ENCODE measurements around the gene TMEM108. TPM values are rescaled to one million over a fixed set of nuclear protein-coding genes. Genes with fewer than 3 reads are reported as not detected.

TMEM108 gene
- polyA plus RNA-seq, 3 donors: not detected

GRCh38 chr3:133301194-133301593 lies 263.0 kb downstream of the TMEM108 start:
- no CpG with 5 or more reads among the region's 3 CpGs for WGBS (ENCODE audit: insufficient coverage)
- Mint-ChIP-seq H3K4me3 (no peak overlapping the region), H3K36me3 (no peaks in the 10 kb centered on the region), H3K9me3 (peaks cover 0 to 5% (median 0%) of the 10 kb centered on the region in 7 donors), H3K4me1 (no peaks in the 10 kb centered on the region), H3K27ac (peak overlapping the region in 1 of 7 donors; percentile 21), H3K27me3 (ENCODE audit: low read depth in 3 of 3) (peaks cover 0 to 3% (median 0%) of the 10 kb centered on the region in 3 donors)
- DNase-seq: no peak
- no peak overlapping the region for H3K27ac ChIP-seq (ENCODE audit: low read depth in 1 of 2, low read length in 2 of 2)
- no peak overlapping the region for H3K4me2 ChIP-seq (replicated peaks; ENCODE audit: extremely low read depth, low read length, poor library complexity, severe bottlenecking)
- no peaks in the 10 kb centered on the region for H3K79me2 ChIP-seq (ENCODE audit: insufficient read depth, low read length)
- no peak overlapping the region for H3K9ac ChIP-seq (ENCODE audit: insufficient read depth, low read length, poor library complexity, severe bottlenecking)
- H3K9me3 ChIP-seq (replicated peaks in 1 of 2; ENCODE audit: control insufficient read depth in 1 of 2, insufficient read depth in 1 of 2, low read length in 2 of 2): no peaks in the 10 kb centered on the region
- H3K4me1 ChIP-seq (ENCODE audit: control insufficient read depth in 1 of 2, insufficient read depth in 2 of 2, low read length in 2 of 2): no peaks in the 10 kb centered on the region
- no peak for TF ChIP-seq CTCF (IDR thresholded peaks at IDR 0.05)
- no peak overlapping the region for H3K4me3 ChIP-seq (replicated peaks in 1 of 3; ENCODE audit: low read depth in 2 of 3, low read length in 3 of 3)
- H3K36me3 ChIP-seq (replicated peaks in 1 of 2; ENCODE audit: control insufficient read depth in 1 of 2, insufficient read depth in 2 of 2, low read length in 2 of 2): no peaks in the 10 kb centered on the region
- intact Hi-C loops (cut with micrococcal nuclease): no loop called here
- H3K27me3 ChIP-seq (ENCODE audit: control insufficient read depth in 2 of 2, insufficient read depth in 2 of 2, low read length in 2 of 2): no peaks in the 10 kb centered on the region
- no peak overlapping the region for H2AFZ ChIP-seq (ENCODE audit: insufficient read depth, low read depth, low read length, poor library complexity, severe bottlenecking)
- H4K20me1 ChIP-seq (ENCODE audit: insufficient read depth, low read length): no peaks in the 10 kb centered on the region

- peaks cover 0 to 3% (median 0%) of the 10 kb centered on the region in 3 donors for H3K27me3 Mint-ChIP-seq (ENCODE audit: low read depth in 3 of 3)
- no peak overlapping the region for H3K27ac ChIP-seq (ENCODE audit: low read depth in 1 of 2, low read length in 2 of 2)
- no peaks in the 10 kb centered on the region for H3K79me2 ChIP-seq (ENCODE audit: insufficient read depth, low read length)
- H3K4me1 ChIP-seq (ENCODE audit: control insufficient read depth in 1 of 2, insufficient read depth in 2 of 2, low read length in 2 of 2): no peaks in the 10 kb centered on the region
- peaks cover 0 to 5% (median 0%) of the 10 kb centered on the region in 7 donors for H3K9me3 Mint-ChIP-seq
- DNase-seq: no peak
- no peak overlapping the region for H3K4me3 ChIP-seq (replicated peaks in 1 of 3; ENCODE audit: low read depth in 2 of 3, low read length in 3 of 3)
- H2AFZ ChIP-seq (ENCODE audit: insufficient read depth, low read depth, low read length, poor library complexity, severe bottlenecking): no peak overlapping the region
- no peaks in the 10 kb centered on the region for H3K9me3 ChIP-seq (replicated peaks in 1 of 2; ENCODE audit: control insufficient read depth in 1 of 2, insufficient read depth in 1 of 2, low read length in 2 of 2)
- no peak overlapping the region for H3K27ac Mint-ChIP-seq
- H3K4me2 ChIP-seq (replicated peaks; ENCODE audit: extremely low read depth, low read length, poor library complexity, severe bottlenecking): no peak overlapping the region
- H3K4me3 Mint-ChIP-seq: no peak overlapping the region
- H3K4me1 Mint-ChIP-seq: no peaks in the 10 kb centered on the region
- H4K20me1 ChIP-seq (ENCODE audit: insufficient read depth, low read length): no peaks in the 10 kb centered on the region
- H3K36me3 Mint-ChIP-seq: no peaks in the 10 kb centered on the region
- H3K36me3 ChIP-seq (replicated peaks in 1 of 2; ENCODE audit: control insufficient read depth in 1 of 2, insufficient read depth in 2 of 2, low read length in 2 of 2): no peaks in the 10 kb centered on the region
- H3K9ac ChIP-seq (ENCODE audit: insufficient read depth, low read length, poor library complexity, severe bottlenecking): no peak overlapping the region
- TF ChIP-seq CTCF (IDR thresholded peaks at IDR 0.05): no peak
- H3K27me3 ChIP-seq (ENCODE audit: control insufficient read depth in 2 of 2, insufficient read depth in 2 of 2, low read length in 2 of 2): no peaks in the 10 kb centered on the region
- intact Hi-C loops (cut with micrococcal nuclease): no loop called here
These were observed 263.5 kb downstream of the TMEM108 start for GRCh38 chr3:133301731-133302130.

Measured in CD14-positive monocyte (primary cell).